H9 (cell line): ENCODE data around the gene FMNL1. TPM values are rescaled to one million over a fixed set of nuclear protein-coding genes. Genes with fewer than 3 reads are reported as not detected.

Experiments
- DNase-seq: peaks from one replicate; pipeline ENCODE4 v3.0.0-alpha.2; 2017
- H2AFZ ChIP-seq: one replicate; pipeline ENCODE4 v1.6.1; 2013; ENCODE audit warnings: mild to moderate bottlenecking, low read length, control low read depth, moderate library complexity
- H2AK5ac ChIP-seq: 2 replicates; pipeline ENCODE4 v1.6.1; 2013; ENCODE audit warnings: low read length, control low read depth, mixed read lengths; ENCODE audit not compliant: insufficient read length
- H2BK120ac ChIP-seq: one replicate; pipeline ENCODE4 v1.6.1; 2013; ENCODE audit warnings: low read depth, mild to moderate bottlenecking, low read length, control low read depth, inconsistent platforms; ENCODE audit not compliant: poor library complexity, severe bottlenecking
- H2BK12ac ChIP-seq: 2 replicates; pipeline ENCODE4 v1.6.1; 2013; ENCODE audit warnings: low read length, control low read depth, mixed read lengths, low read depth; ENCODE audit not compliant: insufficient read length
- H2BK15ac ChIP-seq: 2 replicates; pipeline ENCODE4 v1.6.1; 2013; ENCODE audit warnings: low read depth, low read length, control low read depth
- H2BK20ac ChIP-seq: one replicate; pipeline ENCODE4 v1.6.1; 2013; ENCODE audit warnings: low read depth, mild to moderate bottlenecking, low read length, control low read depth, inconsistent platforms; ENCODE audit not compliant: poor library complexity, severe bottlenecking
- H2BK5ac ChIP-seq: 2 replicates; pipeline ENCODE4 v1.6.1; 2013; ENCODE audit warnings: low read length, control low read depth, mixed read lengths; ENCODE audit not compliant: insufficient read length
- H3K14ac ChIP-seq: 2 replicates; pipeline ENCODE4 v1.6.1; 2013; ENCODE audit warnings: low read length, control low read depth; ENCODE audit not compliant: insufficient read depth
- H3K18ac ChIP-seq: 2 replicates; pipeline ENCODE4 v1.6.1; 2013; ENCODE audit warnings: low read depth, mild to moderate bottlenecking, mixed read lengths, low read length, control low read depth; ENCODE audit not compliant: insufficient read length
- H3K23ac ChIP-seq: 2 replicates; pipeline ENCODE4 v1.6.1; 2013; ENCODE audit warnings: low read length, control low read depth, mixed read lengths, low read depth; ENCODE audit not compliant: insufficient read length
- H3K23me2 ChIP-seq: 2 replicates; pipeline ENCODE4 v1.6.1; 2013; ENCODE audit warnings: low read depth, mild to moderate bottlenecking, mixed read lengths, low read length, control low read depth; ENCODE audit not compliant: insufficient read length, poor library complexity, severe bottlenecking
- H3K27ac ChIP-seq: 2 replicates; pipeline ENCODE4 v1.5.1; 2013; ENCODE audit warnings: low read length, control low read depth, mixed read lengths, low read depth; ENCODE audit not compliant: insufficient read length
- H3K27me3 ChIP-seq: 2 replicates; pipeline ENCODE4 v1.6.1; 2013; ENCODE audit warnings: low read length, control low read depth, inconsistent platforms; ENCODE audit not compliant: insufficient read depth
- H3K4ac ChIP-seq: 2 replicates; pipeline ENCODE4 v1.6.1; 2013; ENCODE audit warnings: low read depth, mild to moderate bottlenecking, control low read depth, inconsistent platforms, low read length, moderate library complexity
- H3K4me1 ChIP-seq: 2 replicates; pipeline ENCODE4 v1.6.1; 2013; ENCODE audit warnings: low read length, control low read depth, inconsistent platforms; ENCODE audit not compliant: insufficient read depth
- H3K4me2 ChIP-seq: 2 replicates; pipeline ENCODE4 v1.6.1; 2013; ENCODE audit warnings: low read length, control low read depth, mixed read lengths; ENCODE audit not compliant: insufficient read length, insufficient read depth
- H3K56ac ChIP-seq: 2 replicates; pipeline ENCODE4 v1.6.1; 2013; ENCODE audit warnings: low read depth, mild to moderate bottlenecking, mixed read lengths, low read length, control low read depth; ENCODE audit not compliant: insufficient read length
- H3K79me1 ChIP-seq: 2 replicates; pipeline ENCODE4 v1.6.1; 2013; ENCODE audit warnings: low read depth, mild to moderate bottlenecking, moderate library complexity, low read length, control low read depth, inconsistent platforms; ENCODE audit not compliant: insufficient read depth, poor library complexity, severe bottlenecking
- H3K79me2 ChIP-seq: 2 replicates; pipeline ENCODE4 v1.6.1; 2013; ENCODE audit warnings: low read length, control low read depth, inconsistent platforms; ENCODE audit not compliant: insufficient read depth
- H3K9ac ChIP-seq: 2 replicates; pipeline ENCODE4 v1.6.1; 2013; ENCODE audit warnings: low read length, control low read depth, mixed read lengths; ENCODE audit not compliant: insufficient read length; ENCODE audit errors: extremely low read depth
- H3K9me3 ChIP-seq: one replicate; pipeline ENCODE4 v1.6.1; 2013; ENCODE audit warnings: low read depth, low read length, inconsistent platforms; ENCODE audit not compliant: control insufficient read depth
- H3T11ph ChIP-seq: one replicate; pipeline ENCODE4 v1.6.1; 2013; ENCODE audit warnings: mild to moderate bottlenecking, low read length, control low read depth, inconsistent platforms
- H4K20me1 ChIP-seq: one replicate; pipeline ENCODE4 v1.6.1; 2013; ENCODE audit not compliant: control insufficient read depth, insufficient read length, insufficient read depth
- H4K5ac ChIP-seq: 2 replicates; pipeline ENCODE4 v1.6.1; 2013; ENCODE audit warnings: low read depth, mild to moderate bottlenecking, mixed read lengths, low read length, control low read depth; ENCODE audit not compliant: insufficient read length
- H4K8ac ChIP-seq: replicated peaks from 2 replicates; pipeline ENCODE4 v1.6.1; 2013; ENCODE audit warnings: low read length, control low read depth, mixed read lengths, low read depth; ENCODE audit not compliant: insufficient read length
- H4K91ac ChIP-seq: 2 replicates; pipeline ENCODE4 v1.6.1; 2013; ENCODE audit warnings: low read depth, mild to moderate bottlenecking, moderate library complexity, mixed read lengths, low read length, control low read depth; ENCODE audit not compliant: insufficient read length
- H3K27ac Mint-ChIP-seq, 3 experiments: 2 replicates in 2 of 3; 3 replicates in 1 of 3; pipeline ENCODE4 v1.8.0; 2020 to 2021; ENCODE audit warnings: mixed read lengths in 3 of 3, mild to moderate bottlenecking in 1 of 3, moderate library complexity in 1 of 3
- H3K27me3 Mint-ChIP-seq: 2 replicates; pipeline ENCODE4 v1.8.0; 2021; ENCODE audit warnings: low read depth, mild to moderate bottlenecking, moderate library complexity, mixed read lengths
- H3K36me3 Mint-ChIP-seq, 3 experiments: 2 replicates in 2 of 3; 3 replicates in 1 of 3; pipeline ENCODE4 v1.8.0; 2020 to 2021; ENCODE audit warnings: low read depth in 3 of 3, mixed read lengths in 3 of 3; ENCODE audit not compliant: insufficient read depth in 1 of 3
- H3K4me1 Mint-ChIP-seq, 2 experiments: 2 replicates each; pipeline ENCODE4 v1.8.0; 2020; ENCODE audit warnings: mixed read lengths in 2 of 2
- H3K4me3 Mint-ChIP-seq, 2 experiments: 2 replicates in 1 of 2; 3 replicates in 1 of 2; pipeline ENCODE4 v1.8.0; 2020 to 2021; ENCODE audit warnings: mild to moderate bottlenecking in 2 of 2, mixed read lengths in 2 of 2, moderate library complexity in 1 of 2
- H3K9me3 Mint-ChIP-seq, 2 experiments: 2 replicates in 1 of 2; 3 replicates in 1 of 2; pipeline ENCODE4 v1.8.0; 2020; ENCODE audit warnings: mild to moderate bottlenecking in 2 of 2, mixed read lengths in 2 of 2, moderate library complexity in 1 of 2
- CTCF ChIP-seq: fragments of 200-600 bp; sonication (generic); conservative IDR thresholded peaks from 3 replicates; pipeline ENCODE4 v1.8.0; 2021; ENCODE audit warnings: antibody characterized with exemption, mild to moderate bottlenecking
- WGBS: extraction: QIAGEN DNeasy Blood & Tissue Kit; methylation state at CpG from one replicate; pipeline ENCODE4 v1.1.7; 2013; ENCODE audit warnings: missing lambda C conversion rate, low lambda C conversion rate, mixed read lengths; ENCODE audit not compliant: insufficient read length; ENCODE audit errors: extremely low coverage; 5-methylcytosine and 5-hydroxymethylcytosine counted together
- total RNA-seq: library from RNA; stranded (reverse); gene quantifications from 2 replicates; pipeline ENCODE4 v1.2.1, GENCODE V29; 2021

FMNL1 gene
- total RNA-seq, 1 experiment from 2014 or later = 6.9 TPM

DNA sequence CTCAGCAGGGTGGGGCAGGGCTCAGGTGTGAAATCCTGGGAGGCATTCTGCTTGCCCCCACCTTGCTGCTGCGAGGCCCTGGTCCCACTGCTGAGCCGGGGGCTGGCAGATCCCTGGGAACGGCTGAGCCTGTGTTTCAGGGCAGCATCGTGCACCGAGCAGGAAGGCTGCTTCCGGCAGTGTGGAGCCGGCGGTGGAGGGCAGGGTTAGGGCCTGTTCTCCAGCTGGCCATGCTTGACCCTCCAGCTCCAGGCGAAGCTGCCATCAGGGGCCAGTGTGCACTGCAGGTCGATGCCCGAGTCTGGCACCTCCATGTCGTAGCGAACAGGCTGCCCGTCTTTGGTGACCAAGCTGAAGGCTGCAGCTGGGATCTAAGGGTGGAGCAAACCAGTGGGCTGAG is 42.7 kb downstream of the FMNL1 start:
- Histone ChIP-seq H3K23ac (no peak overlapping the region), H3K79me1 (no peaks in the 10 kb centered on the region), H2BK20ac (no peak overlapping the region), H3K4me2 (no peak overlapping the region), H3K9me3 (no peaks in the 10 kb centered on the region), H3K4ac (no peak overlapping the region), H3K27ac (no peak overlapping the region), H3K14ac (no peak overlapping the region), H2BK12ac (no peak overlapping the region), H3K79me2 (no peaks in the 10 kb centered on the region), H2AFZ (no peak overlapping the region), H3T11ph (no peak overlapping the region), H2BK5ac (no peak overlapping the region), H3K4me1 (no peaks in the 10 kb centered on the region), H2AK5ac (no peak overlapping the region), H2BK120ac (no peak overlapping the region), H4K8ac (no peak overlapping the region), H3K27me3 (no peaks in the 10 kb centered on the region), H3K18ac (no peak overlapping the region), H3K56ac (no peak overlapping the region), H4K5ac (no peak overlapping the region), H2BK15ac (no peak overlapping the region), H4K91ac (no peak overlapping the region), H4K20me1 (no peaks in the 10 kb centered on the region), H3K9ac (no peak overlapping the region), H3K23me2 (peaks cover 9% of the 10 kb centered on the region)
- Mint-ChIP-seq H3K36me3 (peaks cover 4 to 35% (median 30%) of the 10 kb centered on the region in 3 experiments; a peak in 6 of 7 replicates), H3K27me3 (peaks cover 15% of the 10 kb centered on the region), H3K9me3 (no peaks in the 10 kb centered on the region), H3K27ac (no peak overlapping the region), H3K4me3 (no peak overlapping the region), H3K4me1 (peaks cover 8 to 12% of the 10 kb centered on the region in 2 experiments)
- no peak for DNase-seq
- WGBS = no CpG with 5 or more reads among the region's 14 CpGs
- TF ChIP-seq CTCF = no peak
